ENCODE results near the gene GOLM1.

The GOLM1 gene

GRCh38 chr9:86046071-86046636 lies 53.2 kb downstream of the GOLM1 start:
- DNase-seq (ENCODE audit: low read depth in 2 of 2) = no peak

- no peak for DNase-seq (ENCODE audit: low read depth in 2 of 2)
Measured at GRCh38 chr9:86045654-86046053, 53.7 kb downstream of the GOLM1 start.

- no peak for DNase-seq (ENCODE audit: low read depth in 2 of 2)
Measured at GRCh38 chr9:86043999-86044398, 55.4 kb downstream of the GOLM1 start.

GRCh38 chr9:86043586-86043985 lies 55.8 kb downstream of the GOLM1 start:
- DNase-seq (ENCODE audit: low read depth in 2 of 2) = no peak

GRCh38 chr9:86042199-86042978 lies 57.0 kb downstream of the GOLM1 start:
- DNase-seq (ENCODE audit: low read depth in 2 of 2) = no peak

- DNase-seq (ENCODE audit: low read depth in 2 of 2) = no peak
Measured at GRCh38 chr9:86041311-86041741, 58.0 kb downstream of the GOLM1 start.

GRCh38 chr9:86040861-86041155 lies 58.5 kb downstream of the GOLM1 start:
- DNase-seq (ENCODE audit: low read depth in 2 of 2) = no peak

GRCh38 chr9:86039991-86040860 lies 59.1 kb downstream of the GOLM1 start:
- no peak for DNase-seq (ENCODE audit: low read depth in 2 of 2)

- no peak for DNase-seq (ENCODE audit: low read depth in 2 of 2)
Measured at GRCh38 chr9:86036555-86036954, 62.8 kb downstream of the GOLM1 start.

- DNase-seq (ENCODE audit: low read depth in 2 of 2) = no peak
Measured at GRCh38 chr9:86035827-86036440, 63.4 kb downstream of the GOLM1 start.

- no peak for DNase-seq (ENCODE audit: low read depth in 2 of 2)
Measured at GRCh38 chr9:86034863-86035734, 64.3 kb downstream of the GOLM1 start.

- no peak for DNase-seq (ENCODE audit: low read depth in 2 of 2)
Measured at GRCh38 chr9:86027767-86028166, 71.6 kb downstream of the GOLM1 start.

- no peak for DNase-seq (ENCODE audit: low read depth in 2 of 2)
Measured at GRCh38 chr9:86022687-86023266, 76.6 kb downstream of the GOLM1 start.

GRCh38 chr9:86021166-86021565 lies 78.2 kb downstream of the GOLM1 start:
- no peak for DNase-seq (ENCODE audit: low read depth in 2 of 2)

GRCh38 chr9:86020731-86021130 lies 78.6 kb downstream of the GOLM1 start:
- DNase-seq (ENCODE audit: low read depth in 2 of 2) = no peak

- no peak for DNase-seq (ENCODE audit: low read depth in 2 of 2)
Measured at GRCh38 chr9:86009133-86009532, 90.2 kb downstream of the GOLM1 start.

GRCh38 chr9:86005253-86005775 lies 94.0 kb downstream of the GOLM1 start:
- no peak for DNase-seq (ENCODE audit: low read depth in 2 of 2)

GRCh38 chr9:85995599-85995998 lies 103.8 kb downstream of the GOLM1 start:
- DNase-seq (ENCODE audit: low read depth in 2 of 2) = no peak

- no peak for DNase-seq (ENCODE audit: low read depth in 2 of 2)
Measured at GRCh38 chr9:85995097-85995496, 104.3 kb downstream of the GOLM1 start.

GRCh38 chr9:85994191-85994590 lies 105.2 kb downstream of the GOLM1 start:
- no peak for DNase-seq (ENCODE audit: low read depth in 2 of 2)

- no peak for DNase-seq (ENCODE audit: low read depth in 2 of 2)
Measured at GRCh38 chr9:85987236-85987635, 112.1 kb downstream of the GOLM1 start.

Data from stimulated activated CD8-positive, alpha-beta memory T cell treated with anti-CD3 and anti-CD28 coated beads, Interleukin-7, amount 100 ng/mL, for 4 hours (primary cell).